Endothelial cell of umbilical vein (primary cell): ENCODE data around the gene RHBDD3. TPM values are rescaled to one million over a fixed set of nuclear protein-coding genes. Genes with fewer than 3 reads are reported as not detected.

Experiments used
- BruUV-seq: library from RNA; stranded (reverse); fragments of 400-500 nt; replicated peaks from 2 replicates; lab custom pipeline; 2021; lab: Mats Ljungman, UMichigan
- CTCF ChIA-PET: fragments of 300-600, 350-600 bp; sonication (Branson Sonifier 250); formaldehyde crosslinking; loops from one replicate; lab custom pipeline; 2021; ENCODE audit warnings: antibody characterized with exemption, inconsistent platforms; lab: Charles Lee
- POLR2A ChIA-PET: fragments of 300-600, 350-600 bp; sonication (Branson Sonifier 250); formaldehyde crosslinking; loops from one replicate; lab custom pipeline; 2021; ENCODE audit warnings: antibody characterized with exemption, inconsistent platforms; lab: Charles Lee
- DNase-seq: peaks from one replicate; pipeline ENCODE4 v3.0.0-alpha.2; 2011; ENCODE audit warnings: low read depth, low spot score
- FAIRE-seq: peaks from 2 replicates; lab custom pipeline; 2011; peaks lifted over from hg19 to GRCh38; lab: Jason Lieb, UNC
- H2AFZ ChIP-seq: 2 replicates; pipeline ENCODE4 v1.6.0; 2012; ENCODE audit warnings: low read depth, low read length, control low read depth, inconsistent platforms
- H3K27ac ChIP-seq: 2 replicates; pipeline ENCODE4 v1.5.1; 2011; ENCODE audit warnings: low read depth, mild to moderate bottlenecking, control low read depth, low read length, moderate library complexity; ENCODE audit not compliant: insufficient read depth
- H3K27me3 ChIP-seq, 2 experiments: 2 replicates each; pipeline versions ENCODE4 v1.6.0 to v1.6.1; 2011; ENCODE audit warnings: low read length in 2 of 2, mixed read lengths in 1 of 2; ENCODE audit not compliant: control insufficient read depth in 2 of 2, insufficient read depth in 2 of 2
- H3K36me3 ChIP-seq, 2 experiments: 2 replicates in 1 of 2; 3 replicates in 1 of 2; pipeline ENCODE4 v1.5.1; 2011; ENCODE audit warnings: low read length in 2 of 2, mild to moderate bottlenecking in 1 of 2, moderate library complexity in 1 of 2; ENCODE audit not compliant: control insufficient read depth in 2 of 2, insufficient read depth in 2 of 2; ENCODE audit errors: extremely low read depth in 1 of 2
- H3K4me1 ChIP-seq: 3 replicates; pipeline ENCODE4 v1.5.1; 2011; ENCODE audit warnings: mild to moderate bottlenecking, low read length; ENCODE audit not compliant: control insufficient read depth, insufficient read depth; ENCODE audit errors: extremely low read depth
- H3K4me2 ChIP-seq: 2 replicates; pipeline ENCODE4 v1.6.1; 2011; ENCODE audit warnings: low read length, control low read depth, mixed read lengths; ENCODE audit not compliant: insufficient read depth
- H3K4me3 ChIP-seq, 3 experiments: fragments of 200-600 bp in 1 of 3; sonication (generic), shearing (Covaris generic) in 1 of 3; replicated peaks in 1 of 3; 2 replicates each; pipeline ENCODE4 v1.5.1; 2011 to 2016; ENCODE audit warnings: control low read depth in 3 of 3, low read length in 3 of 3, mild to moderate bottlenecking in 2 of 3, inconsistent platforms in 1 of 3, low read depth in 1 of 3, moderate library complexity in 1 of 3; ENCODE audit not compliant: insufficient read depth in 1 of 3
- H3K79me2 ChIP-seq: 2 replicates; pipeline ENCODE4 v1.6.0; 2012; ENCODE audit warnings: low read length, inconsistent platforms; ENCODE audit not compliant: control insufficient read depth, insufficient read depth
- H3K9ac ChIP-seq: replicated peaks from 2 replicates; pipeline ENCODE3; 2011; ENCODE audit warnings: low read length, control low read depth; ENCODE audit not compliant: insufficient read depth; ENCODE audit errors: extremely low read depth
- H3K9me1 ChIP-seq: replicated peaks from 3 replicates; pipeline ENCODE4 v1.6.0; 2011; ENCODE audit warnings: mild to moderate bottlenecking, low read length; ENCODE audit not compliant: control insufficient read depth, insufficient read depth; ENCODE audit errors: extremely low read depth
- H3K9me3 ChIP-seq: replicated peaks from 2 replicates; pipeline ENCODE4 v1.5.1; 2012; ENCODE audit warnings: low read length, inconsistent platforms; ENCODE audit not compliant: control insufficient read depth, insufficient read depth
- H4K20me1 ChIP-seq: replicated peaks from 2 replicates; pipeline ENCODE3; 2011; ENCODE audit warnings: mild to moderate bottlenecking, low read length; ENCODE audit not compliant: control insufficient read depth, insufficient read depth; ENCODE audit errors: extremely low read depth
- CTCF ChIP-seq, 2 donors: IDR thresholded peaks; 1 replicate in 1 of 2; 2 replicates in 1 of 2; pipeline ENCODE4 v1.5.1; 2011; ENCODE audit warnings: low read length in 2 of 2, mild to moderate bottlenecking in 2 of 2, moderate library complexity in 2 of 2, control low read depth in 1 of 2, inconsistent platforms in 1 of 2, low read depth in 1 of 2; ENCODE audit not compliant: insufficient read depth in 1 of 2; ENCODE audit errors: extremely low read depth in 1 of 2
- EZH2 ChIP-seq: IDR thresholded peaks from 2 replicates; pipeline ENCODE4 v1.6.1; 2012; ENCODE audit warnings: borderline replicate concordance, low read depth, mild to moderate bottlenecking, moderate library complexity, low read length, inconsistent platforms; ENCODE audit not compliant: severe bottlenecking
- FOS ChIP-seq: IDR thresholded peaks from 2 replicates; pipeline ENCODE4 v1.6.1; 2011; ENCODE audit warnings: mild to moderate bottlenecking, low read length, moderate library complexity, borderline replicate concordance; ENCODE audit not compliant: insufficient read depth
- GATA2 ChIP-seq: IDR thresholded peaks from 2 replicates; pipeline ENCODE4 v1.7.0; 2011; ENCODE audit warnings: low read depth, mild to moderate bottlenecking, moderate library complexity, mixed read lengths, low read length; ENCODE audit not compliant: insufficient read length, insufficient read depth
- JUN ChIP-seq: IDR thresholded peaks from 2 replicates; pipeline ENCODE4 v1.6.1; 2011; ENCODE audit warnings: borderline replicate concordance, low read depth; ENCODE audit not compliant: insufficient read length, insufficient read depth
- MYC ChIP-seq: IDR thresholded peaks from one replicate; pipeline ENCODE4 v1.6.1; 2011; ENCODE audit warnings: mild to moderate bottlenecking, low read depth, low read length
- POLR2A ChIP-seq: IDR thresholded peaks from 2 replicates; pipeline ENCODE4 v1.6.1; 2012; ENCODE audit warnings: low read depth, mild to moderate bottlenecking, control low read depth, low read length
- POLR2AphosphoS5 ChIP-seq: IDR thresholded peaks from 2 replicates; pipeline ENCODE4 v1.6.1; 2012; ENCODE audit warnings: low read depth, mild to moderate bottlenecking, control low read depth, low read length, moderate library complexity; ENCODE audit not compliant: insufficient read depth
- dilution Hi-C: fragments of 300-500 bp; cut with MboI; formaldehyde crosslinking; loops from one replicate; pipeline ENCODE4 v1.15.0; 2019; ENCODE audit warnings: low sequenced_read_pairs; ENCODE audit not compliant: extremely low pct_ligation_motif_present
- intact Hi-C: fragments of 100-400 bp; cut with micrococcal nuclease; formaldehyde crosslinking; loops from one replicate; pipeline ENCODE4 v1.10.0; 2022
- polyA plus RNA-seq, 4 experiments: library from polyadenylated mRNA; depleted of rRNA in 3 of 4; stranded (reverse) in 3 of 4; unstranded in 1 of 4; fragments of >200 nt; gene quantifications; 2 replicates each; pipeline versions ENCODE4 v1.2.1 to v1.2.3, GENCODE V29; 2011 to 2012; ENCODE audit warnings: missing spikeins in 1 of 4
- total RNA-seq: library from RNA; stranded (reverse); gene quantifications from 2 replicates; pipeline ENCODE4 v1.2.3, GENCODE V29; 2021
- TF ChIP-seq, protein P1 (sequence below): IDR thresholded peaks from 2 replicates; pipeline ENCODE4 v1.6.1; 2011; ENCODE audit not compliant: insufficient read depth, insufficient read length

Gene RHBDD3
- total and polyA plus RNA-seq, 2 donors (not counting 3 experiments of a cell fraction or from before 2014, with no cell fraction given): 31.3 to 37.2 TPM

DNA sequence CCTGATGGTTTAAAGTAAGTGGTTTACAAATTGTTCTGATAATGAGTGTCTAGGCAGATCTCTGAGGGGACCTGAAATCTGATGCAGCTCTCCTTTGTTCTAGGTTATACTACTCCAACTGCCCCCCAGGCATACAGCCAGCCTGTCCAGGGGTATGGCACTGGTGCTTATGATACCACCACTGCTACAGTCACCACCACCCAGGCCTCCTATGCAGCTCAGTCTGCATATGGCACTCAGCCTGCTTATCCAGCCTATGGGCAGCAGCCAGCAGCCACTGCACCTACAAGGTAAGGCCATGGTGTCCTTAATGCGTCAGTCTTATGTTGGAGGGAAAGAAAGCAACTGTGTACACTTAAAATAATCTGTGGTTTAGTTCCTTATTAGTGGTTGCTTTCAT is 10.1 kb upstream of the RHBDD3 start:
- no peaks in the 10 kb centered on the region for H3K27me3 ChIP-seq
- no peak overlapping the region for H3K27ac ChIP-seq
- no TSS peak for BruUV-seq
- FAIRE-seq (no peak), DNase-seq (no peak)
- H3K4me1 ChIP-seq: no peaks in the 10 kb centered on the region
- no peak overlapping the region for H3K9ac ChIP-seq
- CTCF ChIA-PET: no interaction called here
- dilution Hi-C loops: no loop called here
- H3K79me2 ChIP-seq: peaks cover 86% of the 10 kb centered on the region
- no peaks in the 10 kb centered on the region for H3K9me1 ChIP-seq
- peaks cover 8% of the 10 kb centered on the region for H4K20me1 ChIP-seq
- peaks cover 33 to 54% of the 10 kb centered on the region in 2 experiments for H3K36me3 ChIP-seq
- no peaks in the 10 kb centered on the region for H3K9me3 ChIP-seq
- intact Hi-C loops: no loop called here
- no peak overlapping the region for H3K4me2 ChIP-seq
- no peak overlapping the region for H3K4me3 ChIP-seq
- POLR2A ChIA-PET: no interaction called here
- no peak overlapping the region for H2AFZ ChIP-seq
- TF ChIP-seq CTCF (IDR thresholded peaks at IDR 0.05; ENCODE audit: extremely low read depth in 1 of 2, insufficient read depth in 1 of 2, low read depth in 1 of 2, low read length in 2 of 2): no peak
- TF ChIP-seq POLR2A: no peak
- TF ChIP-seq MYC: no peak
- TF ChIP-seq POLR2AphosphoS5: no peak
- TF ChIP-seq EZH2: no peak
- no peak for TF ChIP-seq JUN
- TF ChIP-seq, protein P1, sequence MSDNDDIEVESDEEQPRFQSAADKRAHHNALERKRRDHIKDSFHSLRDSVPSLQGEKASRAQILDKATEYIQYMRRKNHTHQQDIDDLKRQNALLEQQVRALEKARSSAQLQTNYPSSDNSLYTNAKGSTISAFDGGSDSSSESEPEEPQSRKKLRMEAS: no peak
- no peak for TF ChIP-seq FOS
- TF ChIP-seq GATA2: no peak
